Measurements from ENCODE around the gene HUWE1.

Gene HUWE1

DNA sequence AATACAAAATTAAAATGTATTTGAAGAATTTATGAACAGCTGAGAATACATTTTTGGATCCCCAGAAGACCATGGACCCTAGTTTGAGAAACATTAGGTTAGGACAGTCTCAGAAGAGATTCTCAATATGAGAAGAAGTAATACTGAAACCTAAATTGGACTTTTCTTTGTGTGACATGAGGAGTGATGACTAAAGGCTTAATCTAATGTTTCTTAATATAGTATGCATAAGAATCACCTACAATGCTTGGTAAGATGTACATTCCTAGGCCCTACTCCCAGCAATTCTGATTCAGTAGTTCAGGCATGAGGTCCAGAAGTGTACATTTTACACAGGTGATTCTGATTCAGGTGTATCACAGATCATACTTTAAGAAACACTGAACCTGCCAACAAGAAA is 31.6 kb upstream of the HUWE1 start:
- no peak overlapping the region for H3K4me3 ChIP-seq (replicated peaks; ENCODE audit: low read depth, low read length)
- DNase-seq (ENCODE audit: extremely low read depth, low read depth), result no peak
- TF ChIP-seq, protein P1, sequence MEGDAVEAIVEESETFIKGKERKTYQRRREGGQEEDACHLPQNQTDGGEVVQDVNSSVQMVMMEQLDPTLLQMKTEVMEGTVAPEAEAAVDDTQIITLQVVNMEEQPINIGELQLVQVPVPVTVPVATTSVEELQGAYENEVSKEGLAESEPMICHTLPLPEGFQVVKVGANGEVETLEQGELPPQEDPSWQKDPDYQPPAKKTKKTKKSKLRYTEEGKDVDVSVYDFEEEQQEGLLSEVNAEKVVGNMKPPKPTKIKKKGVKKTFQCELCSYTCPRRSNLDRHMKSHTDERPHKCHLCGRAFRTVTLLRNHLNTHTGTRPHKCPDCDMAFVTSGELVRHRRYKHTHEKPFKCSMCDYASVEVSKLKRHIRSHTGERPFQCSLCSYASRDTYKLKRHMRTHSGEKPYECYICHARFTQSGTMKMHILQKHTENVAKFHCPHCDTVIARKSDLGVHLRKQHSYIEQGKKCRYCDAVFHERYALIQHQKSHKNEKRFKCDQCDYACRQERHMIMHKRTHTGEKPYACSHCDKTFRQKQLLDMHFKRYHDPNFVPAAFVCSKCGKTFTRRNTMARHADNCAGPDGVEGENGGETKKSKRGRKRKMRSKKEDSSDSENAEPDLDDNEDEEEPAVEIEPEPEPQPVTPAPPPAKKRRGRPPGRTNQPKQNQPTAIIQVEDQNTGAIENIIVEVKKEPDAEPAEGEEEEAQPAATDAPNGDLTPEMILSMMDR (IDR thresholded peaks at IDR 0.05; ENCODE audit: low read depth, low read length, missing control alignments), result no peak

DNA sequence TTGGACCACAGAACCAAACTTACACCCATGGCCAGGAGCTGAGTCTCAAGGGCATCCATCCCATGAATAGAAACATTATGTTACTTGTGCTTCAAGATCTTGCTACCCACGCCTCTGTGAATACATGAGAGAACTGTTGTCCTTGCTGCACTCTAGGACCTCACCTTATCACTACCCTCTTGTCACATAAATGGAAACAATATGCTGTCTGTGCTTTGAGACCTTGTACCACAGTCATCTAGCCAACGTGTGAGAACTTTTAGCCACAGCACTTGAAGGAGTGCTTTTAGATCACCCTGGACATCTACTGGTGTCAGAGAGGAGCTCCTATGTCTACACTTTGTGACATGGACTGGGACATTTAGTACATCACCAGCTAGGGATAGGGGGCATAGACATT is 30.7 kb upstream of the HUWE1 start:
- TF ChIP-seq, protein P1 (IDR thresholded peaks at IDR 0.05; ENCODE audit: low read depth, low read length, missing control alignments), result no peak
- no peak for DNase-seq (ENCODE audit: extremely low read depth, low read depth)
- no peak overlapping the region for H3K4me3 ChIP-seq (replicated peaks; ENCODE audit: low read depth, low read length)

DNA sequence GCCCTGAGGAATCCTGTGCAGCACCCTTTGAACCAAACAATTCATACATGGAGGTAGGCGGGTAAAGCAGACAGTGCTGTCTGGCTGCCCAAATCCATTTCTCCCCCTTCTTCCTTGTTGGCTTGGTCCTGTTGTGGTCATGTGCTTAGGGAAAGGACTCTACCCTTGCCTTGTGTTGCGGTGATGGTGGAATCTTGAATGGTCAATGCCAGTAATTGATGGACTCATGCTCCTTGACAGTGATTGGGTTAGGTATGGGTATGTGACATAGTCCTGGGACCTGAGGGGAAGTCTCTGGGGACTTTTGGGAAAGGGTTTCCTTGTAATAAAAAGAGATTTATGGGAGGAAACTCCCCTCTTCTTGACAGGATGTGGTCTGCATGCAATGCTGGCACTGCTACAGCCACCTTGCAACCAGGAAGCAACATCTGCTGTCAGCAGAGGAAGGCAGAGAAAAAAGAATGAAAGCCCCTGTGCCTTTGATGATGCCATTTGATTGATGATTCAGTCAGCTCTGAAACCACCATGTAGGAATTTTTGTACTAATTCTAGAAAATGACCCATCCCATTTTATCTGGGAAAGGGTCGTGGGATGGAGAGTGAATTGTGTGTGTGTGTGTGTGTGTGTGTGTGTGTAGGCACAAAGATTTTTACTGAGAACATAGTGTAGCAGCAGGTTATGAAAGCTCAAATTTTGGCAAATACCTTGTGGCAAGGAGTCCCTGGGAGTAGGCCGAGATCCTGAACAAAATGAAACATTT is 30.0 kb upstream of the HUWE1 start:
- peak; percentile 25 for DNase-seq (ENCODE audit: extremely low read depth, low read depth)
- no peak overlapping the region for H3K4me3 ChIP-seq (replicated peaks; ENCODE audit: low read depth, low read length)
- TF ChIP-seq, protein P1 (IDR thresholded peaks at IDR 0.05; ENCODE audit: low read depth, low read length, missing control alignments), result no peak

DNA sequence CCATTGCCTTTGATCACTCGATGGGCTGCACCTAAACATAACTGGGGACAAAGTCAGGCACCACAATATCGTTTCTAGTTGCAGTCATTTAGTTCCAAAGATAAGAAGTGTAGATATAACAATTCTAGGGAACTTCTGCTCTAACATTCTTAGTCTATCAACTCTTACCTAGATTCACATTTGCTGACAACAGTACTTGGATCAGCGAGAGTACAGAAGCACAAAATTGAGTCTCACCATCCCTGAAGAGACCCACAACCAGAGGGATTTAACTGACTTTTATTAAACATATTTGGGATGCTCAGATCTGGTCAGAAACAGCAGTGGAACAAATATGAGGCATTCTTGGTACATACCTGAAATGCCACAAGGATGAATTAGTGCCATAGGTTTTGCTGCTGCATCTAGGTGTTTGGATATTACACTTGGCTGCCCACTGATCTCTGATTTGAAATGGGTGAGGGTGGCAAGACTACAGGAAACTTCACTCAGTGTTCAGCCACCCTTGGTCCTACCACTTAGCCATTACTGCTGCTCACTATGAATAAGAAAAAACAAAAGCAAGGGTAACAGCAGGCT is 28.9 kb upstream of the HUWE1 start:
- DNase-seq (ENCODE audit: extremely low read depth, low read depth), result no peak
- TF ChIP-seq, protein P1 (IDR thresholded peaks at IDR 0.05; ENCODE audit: low read depth, low read length, missing control alignments), result no peak
- no peak overlapping the region for H3K4me3 ChIP-seq (replicated peaks; ENCODE audit: low read depth, low read length)

DNA sequence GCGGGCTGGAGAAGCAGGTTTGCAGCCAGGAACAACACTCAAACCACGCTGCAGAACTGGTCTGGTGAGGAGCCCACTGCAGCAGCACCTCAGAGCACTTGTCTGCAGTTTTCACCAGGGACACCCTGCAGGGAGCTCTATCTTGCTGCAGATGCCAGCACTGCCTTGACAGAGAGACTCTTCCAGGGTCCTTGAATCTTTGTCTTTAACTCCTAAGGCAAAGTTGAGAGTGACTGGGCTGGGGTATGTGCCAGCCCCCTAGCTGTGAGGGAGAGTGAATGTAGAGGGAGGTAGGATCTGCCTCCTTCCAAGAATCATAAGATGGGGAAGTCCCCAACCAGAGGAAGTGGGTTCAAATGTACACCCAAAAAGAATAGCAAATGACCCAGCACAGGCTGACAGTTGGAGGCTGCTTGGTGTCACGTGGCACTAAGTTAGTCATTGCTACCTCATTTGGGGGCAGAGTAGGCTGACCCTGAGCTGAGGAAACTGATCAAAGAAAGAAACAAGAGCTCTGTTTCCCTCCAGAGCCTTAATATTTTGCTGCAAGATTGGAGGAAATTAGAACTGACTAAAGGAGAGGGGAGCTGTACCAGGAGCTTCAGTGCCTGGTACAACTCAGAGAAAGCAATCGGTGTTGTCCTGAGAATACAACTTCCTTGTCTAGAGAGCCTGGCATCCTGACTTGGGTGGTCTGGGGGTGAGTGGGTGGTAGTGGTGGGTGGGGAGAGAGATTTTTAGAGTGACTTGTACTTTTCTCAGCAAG is 28.2 kb upstream of the HUWE1 start:
- no peak overlapping the region for H3K4me3 ChIP-seq (replicated peaks; ENCODE audit: low read depth, low read length)
- TF ChIP-seq, protein P1 (IDR thresholded peaks at IDR 0.05; ENCODE audit: low read depth, low read length, missing control alignments), result no peak
- DNase-seq (ENCODE audit: extremely low read depth, low read depth), result peak; percentile 14

DNA sequence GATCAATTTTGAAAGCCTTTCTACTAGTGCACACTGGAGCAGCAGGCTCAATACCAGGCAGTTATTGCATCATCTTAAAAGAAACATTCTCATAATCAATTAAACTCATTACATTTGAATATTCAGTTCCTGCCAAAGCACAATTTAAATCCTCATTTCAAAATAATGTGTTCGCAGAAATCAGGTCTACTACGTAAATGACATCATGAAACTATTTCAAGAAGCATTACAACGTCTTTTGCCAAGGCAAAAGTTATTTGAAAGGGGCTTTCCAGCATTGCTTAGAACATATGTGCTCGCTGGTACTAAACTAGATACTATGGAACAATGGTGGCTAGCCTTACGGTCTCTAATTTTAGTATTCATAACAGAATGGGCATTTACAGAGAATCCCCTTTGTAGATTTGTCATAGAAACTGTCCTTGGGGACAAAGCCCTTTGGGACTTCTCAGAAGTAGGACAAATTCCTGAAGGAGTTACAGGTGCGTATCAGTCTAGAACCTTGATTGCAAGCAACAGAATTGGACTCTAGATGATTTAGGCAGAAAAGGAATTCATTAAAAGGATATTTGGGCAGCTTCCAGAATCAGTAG is 27.6 kb upstream of the HUWE1 start:
- no peak for DNase-seq (ENCODE audit: extremely low read depth, low read depth)
- TF ChIP-seq, protein P1 (IDR thresholded peaks at IDR 0.05; ENCODE audit: low read depth, low read length, missing control alignments), result no peak
- no peak overlapping the region for H3K4me3 ChIP-seq (replicated peaks; ENCODE audit: low read depth, low read length)
